ENCODE data around the gene CASK.
A peak's percentile ranks its signal among the peaks of the same experiment; 100 is the strongest.
"Not testable (repeated sequence)": the region's sequence is repeated elsewhere in the genome, so short reads cannot be mapped to it uniquely, and the experiment has no call there.

The CASK gene

DNA sequence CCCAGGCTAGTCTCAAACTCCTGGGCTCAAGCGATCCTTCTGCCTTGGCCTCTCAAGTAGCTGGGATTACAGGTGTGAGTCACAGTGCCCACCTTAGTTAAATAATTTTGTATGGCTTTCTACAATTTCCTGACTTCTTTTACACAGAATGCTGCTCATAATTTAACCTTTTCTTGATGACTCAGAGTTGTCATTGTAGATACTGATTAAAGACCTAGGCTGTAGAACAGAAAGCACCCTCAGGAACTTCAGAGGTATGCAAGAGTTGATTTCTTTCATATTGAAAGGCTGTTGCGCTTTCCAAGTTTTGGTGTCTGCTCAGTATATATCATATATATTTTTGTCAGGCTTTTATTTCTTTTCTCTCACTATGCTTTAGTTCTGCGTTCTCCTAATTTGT, 255.7 kb downstream of the CASK start:
- Histone ChIP-seq H3K27ac (no peak overlapping the region), H3K4me3 (no peak overlapping the region)

DNA sequence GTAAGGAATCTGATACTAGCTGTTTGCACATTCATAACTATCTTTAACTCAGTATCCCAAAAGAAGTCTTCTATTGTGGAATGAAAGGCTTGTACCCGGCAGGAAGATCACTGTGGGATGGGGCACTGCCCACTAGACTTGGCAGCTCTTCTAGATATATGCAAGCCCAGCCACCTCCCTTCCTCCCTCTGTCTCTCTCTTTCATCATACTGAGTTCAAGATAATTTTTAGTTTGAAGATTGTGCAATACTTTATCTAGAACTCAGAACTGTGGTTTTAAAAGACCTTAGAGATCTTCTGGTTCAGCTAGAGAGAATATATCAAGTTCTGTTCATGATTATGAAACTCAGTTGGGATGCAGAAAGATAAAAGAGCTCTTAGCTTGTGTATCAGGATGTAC, 257.1 kb downstream of the CASK start:
- H3K4me3 ChIP-seq: no peak overlapping the region

DNA sequence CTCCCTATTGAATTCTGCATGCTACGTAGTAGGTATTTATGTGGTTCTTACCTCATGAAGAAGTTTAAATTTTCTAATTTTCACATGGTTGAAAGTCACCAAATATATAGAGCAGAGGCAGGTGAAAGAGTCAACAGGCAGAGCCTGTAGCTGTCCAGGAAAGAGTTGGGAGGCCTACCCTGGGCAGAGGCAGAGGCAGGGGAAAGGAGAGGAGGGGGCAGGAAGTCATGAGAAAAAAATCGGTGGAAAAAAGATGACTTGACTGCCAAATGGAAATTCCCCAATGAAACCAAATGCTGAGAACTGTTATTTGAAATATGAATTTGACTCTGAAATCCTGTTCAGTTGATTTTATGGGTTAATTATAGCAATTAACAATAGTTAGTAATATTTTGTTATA, 257.7 kb downstream of the CASK start:
- H3K4me3 ChIP-seq: no peak overlapping the region
- no peak overlapping the region for H3K27ac ChIP-seq

More for the DNA sequence above, 257.1 kb downstream of the CASK start:
- H3K27ac ChIP-seq: no peak overlapping the region

DNA sequence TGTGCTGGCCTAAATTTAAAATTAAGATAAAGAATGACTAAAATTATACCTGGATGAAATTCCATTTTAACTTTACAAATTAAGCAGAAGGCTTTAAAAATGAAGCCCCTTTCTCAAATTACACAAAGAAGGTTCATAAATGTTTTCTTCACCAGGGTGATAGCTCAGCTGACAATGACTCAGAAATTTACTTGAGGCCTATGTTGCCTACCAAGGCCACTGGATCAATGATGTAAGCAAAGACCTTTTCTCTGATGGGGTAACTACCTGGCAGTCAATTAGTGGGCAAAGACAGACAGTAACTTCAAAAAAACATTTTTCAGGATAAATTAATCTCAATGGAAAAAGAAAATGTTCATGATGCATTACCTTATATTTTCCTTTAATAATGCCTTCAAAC, 258.4 kb downstream of the CASK start:
- no peak overlapping the region for H3K4me3 ChIP-seq
- H3K27ac ChIP-seq: no peak overlapping the region

DNA sequence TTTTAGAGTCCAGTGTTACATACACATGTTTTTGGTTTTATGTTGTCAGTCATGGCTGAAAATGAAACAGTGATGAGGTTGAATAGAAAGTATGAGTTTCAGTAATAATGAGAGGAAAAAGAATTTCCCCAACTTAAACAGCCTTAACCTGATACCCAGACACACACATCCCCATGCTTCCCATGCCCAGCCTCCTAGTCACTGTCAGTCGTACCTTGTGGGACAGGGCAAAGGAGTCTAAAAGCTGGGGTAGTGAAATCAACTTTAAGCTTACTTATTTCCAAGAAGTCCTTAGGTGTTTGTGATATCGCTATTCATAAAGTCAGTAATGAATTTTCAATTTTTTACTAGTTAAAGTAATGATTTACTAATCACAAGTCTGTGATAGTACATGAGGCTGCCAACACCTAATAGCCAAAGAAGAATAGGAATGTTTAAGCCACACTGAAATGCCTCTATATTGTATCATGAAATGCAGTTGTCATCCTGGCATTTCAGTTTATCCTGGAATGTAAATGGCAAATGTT, 258.9 kb downstream of the CASK start:
- Histone ChIP-seq H3K4me3 (no peak overlapping the region), H3K27ac (no peak overlapping the region)

DNA sequence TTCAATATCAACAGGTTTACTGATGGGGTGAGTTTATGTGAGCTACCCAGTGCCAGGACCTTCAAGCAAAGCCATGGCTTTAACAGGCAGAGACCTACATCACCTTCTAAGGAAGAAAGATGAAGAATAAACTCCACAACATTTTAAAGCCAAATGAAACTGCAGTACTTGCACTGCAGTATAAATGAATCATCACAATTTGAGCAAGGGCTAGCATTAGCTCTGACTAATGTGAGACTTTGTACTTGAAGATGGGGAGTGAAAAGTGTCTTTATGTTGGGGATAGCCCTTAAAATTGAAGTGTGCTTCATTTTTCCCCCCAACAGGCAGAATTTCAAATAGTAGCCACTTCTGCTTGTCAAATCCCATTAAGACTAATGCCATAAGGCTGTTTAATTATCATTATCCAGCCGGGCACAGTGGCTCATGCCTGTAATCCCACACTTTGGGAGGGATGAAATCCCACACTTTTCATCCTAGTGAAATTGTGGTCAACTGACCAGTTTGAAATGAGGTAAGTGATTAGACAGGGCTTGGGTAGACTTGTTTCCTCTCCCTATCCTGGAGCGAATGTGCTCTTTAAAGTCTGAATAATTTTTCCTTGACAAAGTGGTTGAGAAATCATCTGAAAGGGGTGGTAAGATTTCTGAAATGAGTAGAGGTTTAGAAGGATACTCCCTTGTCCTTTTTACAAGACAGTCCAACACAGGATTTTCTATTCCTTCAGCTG, 261.8 kb downstream of the CASK start:
- H3K27ac ChIP-seq: no peak overlapping the region
- no peak overlapping the region for H3K4me3 ChIP-seq

DNA sequence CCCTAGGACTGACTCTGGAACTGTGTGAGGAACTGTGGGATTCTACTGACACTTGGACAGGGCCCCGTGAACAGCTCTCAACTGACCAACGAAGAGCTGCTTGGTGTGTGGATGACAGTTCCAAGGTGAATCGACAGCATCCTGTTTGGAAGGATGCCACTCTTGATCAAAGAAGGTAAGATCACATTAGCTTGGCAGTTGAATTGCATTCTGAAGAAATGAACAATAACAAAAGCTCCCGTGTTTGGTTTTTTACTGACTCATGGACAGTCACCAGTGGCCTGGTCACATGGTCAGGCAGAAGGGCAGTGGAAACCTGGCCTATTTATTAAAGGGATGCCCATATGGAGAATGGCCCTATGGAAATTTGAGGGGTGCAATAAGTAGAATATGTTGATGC, 267.7 kb downstream of the CASK start:
- Histone ChIP-seq H3K4me3 (no peak overlapping the region), H3K27ac (no peak overlapping the region)

DNA sequence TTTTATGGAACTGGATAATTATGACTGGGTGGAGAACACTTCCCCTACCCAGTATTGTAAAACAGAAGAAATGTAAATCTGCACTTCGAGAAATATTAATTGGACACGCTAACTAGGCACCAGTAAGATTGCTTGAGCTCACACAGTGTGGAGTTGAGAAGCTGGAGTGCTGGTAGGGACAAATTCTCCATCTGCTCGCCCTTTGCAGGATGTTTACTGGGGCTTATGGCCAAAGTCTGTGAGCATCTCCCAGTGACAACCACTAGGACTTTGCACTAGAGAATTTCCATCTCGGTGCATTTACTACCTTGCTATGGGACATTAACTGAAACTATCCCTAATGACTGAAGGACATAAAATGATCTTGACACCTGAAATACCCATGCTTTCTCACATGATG, 268.3 kb downstream of the CASK start:
- H3K4me3 ChIP-seq: no peak overlapping the region
- no peak overlapping the region for H3K27ac ChIP-seq

DNA sequence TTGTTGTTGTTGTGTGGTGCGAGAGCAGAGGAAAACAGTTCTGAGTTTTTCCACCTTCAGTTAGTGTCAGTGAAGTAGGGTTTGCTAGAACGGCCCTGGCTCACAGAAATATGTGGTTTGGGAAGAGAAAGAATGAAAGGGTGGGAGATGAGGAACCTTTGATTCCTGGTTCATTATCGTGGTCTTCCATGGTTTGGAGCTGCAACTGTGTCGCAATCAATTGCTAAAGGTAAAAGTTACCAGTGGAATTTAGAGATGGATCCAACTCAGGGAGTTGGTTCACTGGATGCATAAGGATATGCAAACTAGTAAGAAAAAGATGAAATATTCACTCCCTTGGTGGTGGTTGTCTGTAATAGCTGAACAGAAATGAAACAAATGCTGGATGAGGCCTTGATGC, 270.2 kb downstream of the CASK start:
- Histone ChIP-seq H3K27ac (no peak overlapping the region), H3K4me3 (no peak overlapping the region)

DNA sequence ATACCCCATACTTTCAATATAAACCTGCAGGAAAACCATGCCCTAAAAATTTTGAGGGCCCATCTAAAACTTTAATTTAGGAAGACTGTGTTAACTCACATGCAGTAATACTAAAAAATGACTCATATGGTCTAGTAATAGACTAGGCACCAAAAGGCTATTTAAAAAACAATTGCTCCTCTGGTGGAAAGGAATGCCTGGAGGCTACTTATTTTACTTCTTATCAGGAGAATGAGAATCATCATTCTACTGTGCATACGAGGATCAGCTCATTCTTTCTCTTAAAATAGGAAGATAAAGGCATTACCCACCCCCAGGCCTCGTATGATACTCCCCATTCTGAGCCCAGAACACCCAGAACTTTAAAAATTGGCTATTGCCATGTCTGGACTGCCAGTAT, 277.2 kb downstream of the CASK start:
- not testable (repeated sequence) for H3K4me3 ChIP-seq, H3K27ac ChIP-seq

DNA sequence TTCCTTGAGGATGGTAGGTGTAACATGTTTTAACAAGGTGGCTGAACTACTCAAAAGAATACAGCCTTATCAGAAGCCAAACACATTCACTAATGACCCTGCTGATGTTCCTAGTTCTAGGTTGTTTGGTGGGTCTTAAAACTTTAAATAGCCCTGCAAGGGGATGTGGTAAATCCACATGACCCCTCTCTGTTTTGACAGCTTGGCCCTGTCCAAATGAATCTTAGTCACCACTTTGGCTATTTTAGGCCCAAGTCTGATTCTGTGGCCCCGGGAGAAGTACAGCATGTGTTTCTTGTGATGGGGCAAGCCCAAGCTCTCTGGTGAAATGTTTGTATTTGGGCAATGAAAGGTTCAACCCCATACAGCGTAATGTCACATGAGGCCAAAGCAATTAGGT, 289.1 kb downstream of the CASK start:
- no peak overlapping the region for H3K27ac ChIP-seq
- no peak overlapping the region for H3K4me3 ChIP-seq

DNA sequence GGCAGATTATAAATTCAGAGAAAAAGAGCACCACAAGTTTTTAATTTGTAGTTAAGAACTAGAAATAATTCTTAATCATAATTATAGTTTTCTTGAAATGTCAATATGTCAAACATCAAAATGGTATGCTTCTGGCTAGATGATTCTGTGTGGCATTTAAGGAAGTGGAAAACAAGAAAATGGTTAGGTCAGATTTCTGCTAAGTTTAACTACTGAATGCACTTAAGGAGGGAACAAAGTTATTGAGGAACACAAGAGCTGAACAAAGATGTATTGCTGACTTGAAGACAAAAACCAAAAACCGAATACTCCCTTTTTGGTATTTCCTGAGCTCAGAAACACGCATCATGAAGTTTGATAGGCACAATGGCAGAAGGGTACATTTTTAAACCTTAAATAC, 293.3 kb downstream of the CASK start:
- H3K27ac ChIP-seq: no peak overlapping the region

DNA sequence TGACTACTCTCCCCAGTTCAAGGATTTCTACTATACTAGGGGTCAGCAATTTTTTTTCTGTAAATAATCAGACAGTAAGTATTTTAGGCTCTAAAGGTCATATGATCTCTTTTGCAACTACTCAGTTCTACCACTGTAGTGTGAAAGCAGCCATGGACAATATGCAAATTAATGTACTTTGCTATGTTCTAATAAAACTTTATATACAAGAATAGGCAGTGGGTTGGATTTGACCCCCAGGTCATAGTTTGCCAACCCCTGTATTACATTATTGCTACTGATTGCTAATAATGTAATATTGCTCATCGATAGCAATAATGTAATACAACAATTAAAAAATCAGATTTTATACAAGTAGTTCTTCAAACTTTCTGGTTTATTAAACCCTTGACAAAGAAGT, 293.8 kb downstream of the CASK start:
- Histone ChIP-seq H3K27ac (no peak overlapping the region), H3K4me3 (no peak overlapping the region)

More for the DNA sequence above, 293.3 kb downstream of the CASK start:
- H3K4me3 ChIP-seq: no peak overlapping the region

DNA sequence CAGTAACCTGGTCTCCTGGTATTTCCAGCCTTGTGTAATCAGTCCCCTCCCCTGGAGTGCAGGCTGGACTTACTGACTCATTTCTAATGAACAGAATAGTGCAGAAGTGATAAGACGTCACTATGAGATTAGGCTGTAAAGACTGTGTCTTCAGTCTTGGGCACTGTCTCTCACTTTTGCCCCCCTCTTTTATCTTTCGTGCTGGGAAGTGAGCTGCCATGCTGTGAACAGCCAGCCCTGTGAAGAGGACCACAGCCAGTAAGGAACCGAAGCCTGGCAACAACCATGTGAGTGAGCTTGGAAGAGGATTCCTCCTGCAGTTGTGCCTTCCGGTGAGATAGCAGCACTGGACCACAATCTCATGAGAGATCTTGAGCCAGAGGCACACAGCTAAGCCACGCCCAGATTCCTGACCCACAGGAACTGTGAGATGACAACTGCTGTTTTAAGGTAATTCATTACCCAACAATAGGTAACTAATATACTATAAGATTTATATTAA, 302.1 kb downstream of the CASK start:
- Histone ChIP-seq H3K4me3 (no peak overlapping the region), H3K27ac (no peak overlapping the region)

DNA sequence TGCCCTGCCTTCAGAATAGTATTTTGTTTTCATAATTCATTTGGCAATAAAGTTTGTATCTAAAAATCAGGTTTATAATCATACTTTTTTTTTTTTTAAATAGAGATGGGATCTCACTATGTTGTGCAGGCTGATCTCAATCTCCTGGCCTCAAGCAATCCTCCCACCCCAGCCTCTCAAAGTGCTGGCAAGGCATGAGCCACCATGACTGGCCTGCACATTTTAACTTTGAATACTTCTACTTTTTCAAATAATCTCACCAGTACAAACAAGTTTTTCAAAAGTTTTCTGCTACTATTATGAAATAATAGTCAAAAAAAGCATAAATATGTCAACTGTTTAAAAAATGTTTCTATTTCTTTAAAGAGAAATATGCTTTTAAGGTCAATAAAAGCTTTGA, 304.1 kb downstream of the CASK start:
- Histone ChIP-seq H3K27ac (no peak overlapping the region), H3K4me3 (no peak overlapping the region)

DNA sequence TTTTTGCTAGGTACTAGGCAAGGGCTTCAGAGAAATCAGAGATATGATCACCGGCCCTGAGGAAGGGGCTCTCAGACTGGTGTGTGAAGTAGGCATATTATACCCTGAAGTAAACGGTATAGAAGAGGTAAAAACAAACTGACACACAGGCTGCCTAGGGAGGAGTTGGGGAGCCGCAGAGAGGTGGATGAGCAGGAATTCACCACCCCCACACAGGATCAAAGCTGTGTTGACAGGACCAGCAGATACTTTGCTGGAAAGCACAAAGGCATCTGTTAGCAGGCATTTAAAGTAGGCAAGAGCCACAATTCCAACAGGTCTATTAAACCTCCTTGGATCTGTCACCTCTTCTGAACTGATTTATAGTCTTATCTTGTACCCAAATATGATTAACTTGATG, 306.4 kb downstream of the CASK start:
- Histone ChIP-seq H3K27ac (no peak overlapping the region), H3K4me3 (no peak overlapping the region)

DNA sequence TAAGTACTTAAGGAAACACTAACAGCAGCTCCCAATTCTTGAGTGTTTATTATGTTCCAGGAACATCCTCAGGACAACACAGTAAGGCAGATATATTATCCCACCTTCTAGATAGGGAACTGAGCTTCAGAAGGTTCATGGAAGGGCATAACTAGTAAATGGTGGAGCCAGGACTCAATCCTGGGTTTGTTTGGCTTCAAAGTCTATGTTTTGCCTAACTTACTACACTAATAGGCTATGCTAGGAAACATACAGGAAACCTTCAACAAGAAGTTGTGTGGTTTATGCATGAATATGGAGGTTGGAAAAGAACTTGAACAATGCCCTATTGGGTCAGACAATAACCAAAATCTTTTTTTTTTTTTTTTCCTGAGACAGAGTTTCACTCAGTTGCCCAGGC, 307.1 kb downstream of the CASK start:
- Histone ChIP-seq H3K4me3 (no peak overlapping the region), H3K27ac (no peak overlapping the region)

DNA sequence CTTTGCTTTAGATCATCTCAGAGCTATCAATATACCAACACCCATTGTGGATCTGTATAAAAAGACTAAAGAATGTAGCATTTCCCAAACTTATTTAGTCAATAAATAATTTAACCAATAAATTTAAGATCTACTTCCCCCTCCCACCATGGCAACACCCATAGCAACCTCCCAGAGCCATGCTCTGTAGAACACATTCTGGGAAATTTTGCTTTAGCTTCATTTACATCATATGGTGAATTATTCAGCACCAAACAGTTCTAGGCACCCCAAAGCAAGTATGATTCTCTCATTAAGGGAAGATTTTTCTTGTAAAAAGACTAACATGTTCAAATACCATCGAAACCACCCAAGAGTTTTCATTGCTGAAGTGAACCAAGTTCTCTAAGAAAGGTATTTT, 315.1 kb downstream of the CASK start:
- Histone ChIP-seq H3K4me3 (no peak overlapping the region), H3K27ac (no peak overlapping the region)

DNA sequence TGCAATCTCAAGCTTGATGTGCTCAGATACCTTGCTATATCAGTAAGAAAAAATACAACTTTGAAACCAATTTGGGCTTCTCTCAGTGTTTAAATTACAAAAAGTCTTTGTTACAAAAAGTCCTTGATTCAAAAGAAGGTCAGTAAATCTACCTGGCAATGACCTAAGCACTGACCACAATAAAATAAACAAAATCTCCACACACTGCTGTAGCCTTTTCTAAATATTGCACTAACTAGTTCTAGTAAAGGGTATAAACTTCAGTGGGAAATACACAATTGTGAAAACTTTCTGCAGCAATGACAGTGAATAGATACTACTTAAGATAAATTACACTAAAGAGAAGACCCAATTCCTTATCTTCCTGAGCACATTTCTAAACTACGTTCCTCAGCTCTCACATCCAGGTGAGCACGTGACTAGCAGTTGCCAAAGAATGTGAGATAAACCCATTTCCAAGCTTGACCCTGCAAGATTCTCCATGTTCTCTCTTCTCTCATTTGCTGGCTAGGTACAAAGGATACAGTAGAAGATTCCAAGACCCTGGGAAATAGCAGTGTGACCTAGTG, 316.0 kb downstream of the CASK start:
- Histone ChIP-seq H3K27ac (no peak overlapping the region), H3K4me3 (no peak overlapping the region)

DNA sequence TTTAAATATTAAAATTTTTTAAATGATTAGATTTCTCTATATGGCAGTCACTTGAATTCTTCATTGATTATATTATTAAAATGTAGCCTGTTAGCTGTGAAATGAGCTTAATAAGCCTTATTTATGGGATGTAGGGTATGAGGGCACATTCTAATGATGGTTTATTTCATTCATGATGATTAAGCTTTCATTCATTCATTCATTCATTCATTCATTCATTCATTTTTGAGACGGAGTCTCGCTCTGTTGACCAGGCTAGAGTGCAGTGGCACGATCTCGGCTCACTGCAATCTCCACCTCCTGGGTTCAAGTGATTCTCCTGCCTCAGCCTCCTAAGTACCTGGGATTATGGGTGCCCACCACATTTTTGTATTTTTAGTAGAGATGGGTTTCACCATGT, 317.3 kb downstream of the CASK start:
- not testable (repeated sequence) for H3K4me3 ChIP-seq, H3K27ac ChIP-seq

DNA sequence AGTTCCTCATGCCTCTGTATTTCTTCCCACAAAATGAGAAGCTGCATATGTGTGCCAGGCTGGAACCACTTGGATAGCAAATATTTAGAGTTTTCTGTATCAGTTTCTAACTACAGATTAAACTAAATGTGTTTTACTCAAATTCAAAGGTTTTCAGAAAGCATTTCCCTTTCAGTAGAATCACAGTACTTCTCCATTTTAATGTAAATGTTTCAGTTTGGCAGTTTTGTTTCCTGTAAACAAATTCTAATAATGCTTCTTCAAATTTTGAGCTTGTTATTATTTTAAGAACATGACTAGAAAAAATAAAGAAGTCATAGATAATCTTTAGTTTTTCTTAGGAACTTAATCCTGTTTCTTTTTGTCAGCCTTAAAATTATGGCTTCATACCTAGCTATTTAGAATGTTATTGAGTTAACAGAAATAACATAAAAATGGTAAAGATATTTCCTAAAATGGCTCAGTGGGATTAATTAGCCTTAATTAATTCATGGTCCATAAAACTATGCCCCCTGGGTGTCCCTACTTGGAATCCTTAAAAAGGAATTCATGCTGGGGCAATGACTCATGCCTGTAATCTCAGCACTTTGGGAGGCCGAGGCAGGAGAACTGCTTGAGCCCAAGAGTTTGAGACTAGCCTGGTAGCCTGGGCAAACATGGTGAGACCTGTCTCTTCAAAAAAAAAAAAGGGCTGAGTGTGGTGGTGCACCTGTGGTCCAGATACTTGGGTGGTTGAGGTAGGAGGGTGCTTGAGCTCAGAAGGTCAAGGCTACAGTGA, 318.4 kb downstream of the CASK start:
- H3K4me3 ChIP-seq: no peak overlapping the region
- H3K27ac ChIP-seq: peak overlapping the region in 2 of 21 experiments; percentile 33 to 36

All from skin epidermis (tissue), 12 donors.